OCI-LY1 (cell line): Measurements from ENCODE around the gene PLSCR4.

ENCODE experiments used
- H2AFZ ChIP-seq: fragments of 200-600 bp; sonication (generic), shearing (Covaris generic); 2 replicates; pipeline ENCODE4 v1.6.0; 2014; ENCODE audit warnings: antibody characterized with exemption, mild to moderate bottlenecking, low read length
- H3F3A ChIP-seq: fragments of 200-600 bp; sonication (generic), shearing (Covaris generic); 2 replicates; pipeline ENCODE4 v1.6.0; 2014; ENCODE audit warnings: mild to moderate bottlenecking, antibody characterized with exemption, low read length, moderate library complexity; ENCODE audit not compliant: insufficient read depth
- H3K27ac ChIP-seq: fragments of 200-600 bp; sonication (generic); 2 replicates; pipeline ENCODE4 v1.5.1; 2014; ENCODE audit warnings: low read length, mixed run types, mild to moderate bottlenecking, low read depth; ENCODE audit not compliant: poor library complexity, severe bottlenecking
- H3K27me3 ChIP-seq: fragments of 200-600 bp; sonication (generic); 2 replicates; pipeline ENCODE4 v1.6.0; 2014; ENCODE audit warnings: antibody characterized with exemption, mild to moderate bottlenecking, low read length, moderate library complexity; ENCODE audit not compliant: insufficient read depth
- H3K36me3 ChIP-seq: fragments of 200-600 bp; sonication (generic); 2 replicates; pipeline ENCODE4 v1.6.1; 2014; ENCODE audit warnings: mild to moderate bottlenecking, antibody characterized with exemption, low read length, moderate library complexity, mixed read lengths; ENCODE audit not compliant: insufficient read depth
- H3K4me1 ChIP-seq: fragments of 200-600 bp; sonication (generic); 2 replicates; pipeline ENCODE4 v1.5.1; 2014; ENCODE audit warnings: mild to moderate bottlenecking, low read length, moderate library complexity; ENCODE audit not compliant: insufficient read depth, severe bottlenecking
- H3K4me2 ChIP-seq: fragments of 200-600 bp; sonication (generic), shearing (Covaris generic); 2 replicates; pipeline ENCODE4 v1.6.1; 2014; ENCODE audit warnings: low read length
- H3K4me3 ChIP-seq: fragments of 200-600 bp; sonication (generic); 2 replicates; pipeline ENCODE4 v1.5.1; 2014; ENCODE audit warnings: low read length, low read depth, mild to moderate bottlenecking, mixed read lengths; ENCODE audit not compliant: poor library complexity, severe bottlenecking
- H3K79me2 ChIP-seq: fragments of 200-600 bp; shearing (Covaris generic); 2 replicates; pipeline ENCODE4 v1.6.1; 2016; ENCODE audit warnings: mixed run types, low read length, mixed read lengths; ENCODE audit not compliant: insufficient read depth
- H3K9ac ChIP-seq: fragments of 200-600 bp; sonication (generic), shearing (Covaris generic); 2 replicates; pipeline ENCODE4 v1.6.1; 2014; ENCODE audit warnings: mild to moderate bottlenecking, low read length, mixed read lengths
- H3K9me2 ChIP-seq: fragments of 200-600 bp; sonication (generic), shearing (Covaris generic); 2 replicates; pipeline ENCODE4 v1.6.1; 2014; ENCODE audit warnings: low read depth, mild to moderate bottlenecking, low read length, mixed read lengths
- H3K9me3 ChIP-seq: fragments of 200-600 bp; shearing (Covaris generic); 2 replicates; pipeline ENCODE4 v1.6.1; 2014; ENCODE audit warnings: low read length, mixed read lengths
- H4K20me1 ChIP-seq: fragments of 200-600 bp; sonication (generic), shearing (Covaris generic); 2 replicates; pipeline ENCODE4 v1.6.0; 2016; ENCODE audit warnings: mild to moderate bottlenecking, low read length; ENCODE audit not compliant: insufficient read depth
- EZH2 ChIP-seq: fragments of 200-600 bp; sonication (generic), shearing (Covaris generic); IDR thresholded peaks from 2 replicates; pipeline ENCODE4 v1.8.0; 2017; ENCODE audit warnings: borderline replicate concordance, mixed run types, mild to moderate bottlenecking, antibody characterized with exemption, low read length, moderate library complexity, mixed read lengths
- TF ChIP-seq, protein P1 (sequence below): fragments of 200-600 bp; sonication (generic), shearing (Covaris generic); IDR thresholded peaks from 2 replicates; pipeline ENCODE4 v1.5.1; 2017; ENCODE audit warnings: mild to moderate bottlenecking, antibody characterized with exemption, low read length, moderate library complexity, mixed read lengths

The PLSCR4 gene

DNA sequence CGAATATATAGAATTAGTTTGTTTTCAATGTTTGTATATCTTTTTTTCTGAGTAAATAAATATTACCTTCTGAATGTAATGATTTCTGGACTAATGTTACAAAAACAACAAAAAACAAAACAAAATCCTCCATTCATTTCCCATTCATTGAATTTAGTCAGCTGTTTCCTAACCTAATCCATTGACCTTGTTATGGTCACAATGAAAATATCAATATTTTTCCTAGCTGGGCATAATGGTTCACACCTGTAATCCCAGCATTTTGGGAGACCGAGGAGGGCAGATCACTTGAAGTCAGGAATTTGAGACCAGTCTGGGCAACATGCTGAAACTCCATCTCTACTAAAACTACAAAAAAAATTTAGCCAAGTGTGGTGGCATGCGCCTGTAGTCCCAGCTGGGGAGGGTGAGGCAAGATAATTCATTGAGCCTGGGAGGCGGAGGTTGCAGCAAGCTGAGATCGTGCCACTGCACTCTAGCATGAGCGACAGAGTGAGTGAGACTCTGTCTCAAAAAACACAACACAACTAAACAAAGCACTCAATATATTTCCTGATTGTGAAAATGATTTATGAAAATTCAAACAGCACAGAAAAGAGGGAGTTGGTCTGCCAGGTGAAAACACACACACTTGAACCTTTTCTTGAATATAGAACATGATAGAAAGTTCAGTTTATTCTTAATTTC, 23.0 kb upstream of the PLSCR4 start:
- Histone ChIP-seq H4K20me1 (no peaks in the 10 kb centered on the region), H3K27me3 (no peaks in the 10 kb centered on the region), H3K27ac (no peak overlapping the region), H3K4me2 (no peak overlapping the region), H3K79me2 (no peaks in the 10 kb centered on the region), H3K4me1 (no peaks in the 10 kb centered on the region), H3F3A (no peaks in the 10 kb centered on the region), H2AFZ (no peak overlapping the region), H3K9ac (no peak overlapping the region), H3K4me3 (no peak overlapping the region), H3K36me3 (no peaks in the 10 kb centered on the region), H3K9me2 (no peaks in the 10 kb centered on the region), H3K9me3 (no peaks in the 10 kb centered on the region)
- TF ChIP-seq, protein P1, sequence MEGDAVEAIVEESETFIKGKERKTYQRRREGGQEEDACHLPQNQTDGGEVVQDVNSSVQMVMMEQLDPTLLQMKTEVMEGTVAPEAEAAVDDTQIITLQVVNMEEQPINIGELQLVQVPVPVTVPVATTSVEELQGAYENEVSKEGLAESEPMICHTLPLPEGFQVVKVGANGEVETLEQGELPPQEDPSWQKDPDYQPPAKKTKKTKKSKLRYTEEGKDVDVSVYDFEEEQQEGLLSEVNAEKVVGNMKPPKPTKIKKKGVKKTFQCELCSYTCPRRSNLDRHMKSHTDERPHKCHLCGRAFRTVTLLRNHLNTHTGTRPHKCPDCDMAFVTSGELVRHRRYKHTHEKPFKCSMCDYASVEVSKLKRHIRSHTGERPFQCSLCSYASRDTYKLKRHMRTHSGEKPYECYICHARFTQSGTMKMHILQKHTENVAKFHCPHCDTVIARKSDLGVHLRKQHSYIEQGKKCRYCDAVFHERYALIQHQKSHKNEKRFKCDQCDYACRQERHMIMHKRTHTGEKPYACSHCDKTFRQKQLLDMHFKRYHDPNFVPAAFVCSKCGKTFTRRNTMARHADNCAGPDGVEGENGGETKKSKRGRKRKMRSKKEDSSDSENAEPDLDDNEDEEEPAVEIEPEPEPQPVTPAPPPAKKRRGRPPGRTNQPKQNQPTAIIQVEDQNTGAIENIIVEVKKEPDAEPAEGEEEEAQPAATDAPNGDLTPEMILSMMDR = no peak
- no peak for TF ChIP-seq EZH2

DNA sequence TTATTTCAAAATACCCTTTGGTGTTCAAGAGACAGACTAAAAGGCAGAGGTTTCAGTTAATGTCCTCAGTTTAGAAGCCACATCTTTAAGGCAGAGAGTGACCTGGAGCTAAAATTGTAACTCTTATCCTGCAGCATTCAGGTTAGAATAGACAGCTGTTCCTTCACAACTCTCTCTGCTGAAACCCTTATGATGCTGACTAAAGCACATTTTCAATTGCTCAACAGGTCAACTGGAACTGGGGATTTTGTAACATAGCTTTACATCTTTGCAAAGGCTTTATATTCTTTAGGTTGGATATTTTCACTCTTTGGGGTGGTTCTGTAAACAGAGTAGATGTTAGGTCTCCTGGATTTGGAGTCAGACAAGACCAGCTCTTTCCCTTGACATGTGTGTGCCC, 20.3 kb upstream of the PLSCR4 start:
- no peak overlapping the region for H3K4me2 ChIP-seq
- H3K9me2 ChIP-seq = no peaks in the 10 kb centered on the region
- no peaks in the 10 kb centered on the region for H3K27me3 ChIP-seq
- no peaks in the 10 kb centered on the region for H3K4me1 ChIP-seq
- no peak overlapping the region for H3K27ac ChIP-seq
- H3K36me3 ChIP-seq = no peaks in the 10 kb centered on the region
- H3K79me2 ChIP-seq = no peaks in the 10 kb centered on the region
- H3F3A ChIP-seq = no peaks in the 10 kb centered on the region
- no peak overlapping the region for H2AFZ ChIP-seq
- H3K4me3 ChIP-seq = no peak overlapping the region
- no peak overlapping the region for H3K9ac ChIP-seq
- H4K20me1 ChIP-seq = no peaks in the 10 kb centered on the region
- TF ChIP-seq EZH2 = no peak
- TF ChIP-seq, protein P1 = no peak
- no peaks in the 10 kb centered on the region for H3K9me3 ChIP-seq

DNA sequence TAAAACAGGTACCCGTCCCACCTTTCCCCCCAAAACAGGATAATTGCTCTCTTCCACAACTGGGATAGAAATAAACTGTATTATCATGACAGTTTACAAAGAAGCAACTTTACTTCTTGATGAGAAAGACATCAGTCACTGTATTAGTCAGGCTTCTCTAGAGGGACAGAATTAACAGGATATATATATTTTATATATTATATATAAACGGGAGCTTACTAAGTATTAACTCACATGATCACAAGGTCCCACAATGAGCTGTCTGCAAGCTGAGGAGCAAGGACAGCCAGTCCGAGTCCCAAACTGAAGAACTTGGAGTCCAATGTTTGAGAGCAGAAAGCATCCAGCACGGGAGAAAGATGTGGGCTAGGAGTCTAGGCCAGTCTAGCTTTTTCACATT, 18.4 kb upstream of the PLSCR4 start:
- Histone ChIP-seq H3K9me2 (no peaks in the 10 kb centered on the region), H3K4me3 (no peak overlapping the region), H3K9ac (no peak overlapping the region), H3K79me2 (no peaks in the 10 kb centered on the region), H3K4me1 (no peaks in the 10 kb centered on the region), H3K4me2 (no peak overlapping the region), H3K27me3 (no peaks in the 10 kb centered on the region), H3K9me3 (no peaks in the 10 kb centered on the region), H3K36me3 (no peaks in the 10 kb centered on the region), H3F3A (no peaks in the 10 kb centered on the region), H2AFZ (no peak overlapping the region), H4K20me1 (no peaks in the 10 kb centered on the region), H3K27ac (no peak overlapping the region)
- no peak for TF ChIP-seq EZH2
- TF ChIP-seq, protein P1 = no peak
